ENCODE data around the gene HSD17B14. TPM values are rescaled to one million over a fixed set of nuclear protein-coding genes. Genes with fewer than 3 reads are reported as not detected.
A peak's percentile ranks its signal among the peaks of the same experiment; 100 is the strongest.

Gene HSD17B14
- total and polyA plus RNA-seq, 9 of the 15 experiments (the other 6 are each of a cell fraction or from before 2014, with no cell fraction given) = 0.16 TPM; not detected in 8

DNA sequence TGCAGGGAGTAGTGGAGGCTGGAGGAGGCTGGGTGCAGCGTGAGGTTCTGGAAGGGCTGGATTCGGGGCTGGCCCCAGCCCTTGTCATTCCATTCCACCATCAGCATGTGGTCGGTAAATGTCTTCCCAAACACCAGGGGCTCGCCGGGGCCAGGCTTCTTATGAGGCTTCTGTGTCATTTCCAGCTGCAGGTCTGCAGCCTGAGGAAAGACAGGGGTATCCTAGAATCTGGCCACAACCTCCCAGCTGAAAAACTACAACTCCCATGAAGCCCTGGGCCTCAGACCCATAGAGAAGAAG, 29.8 kb downstream of the HSD17B14 start (continued):
- TF ChIP-seq, protein P1, sequence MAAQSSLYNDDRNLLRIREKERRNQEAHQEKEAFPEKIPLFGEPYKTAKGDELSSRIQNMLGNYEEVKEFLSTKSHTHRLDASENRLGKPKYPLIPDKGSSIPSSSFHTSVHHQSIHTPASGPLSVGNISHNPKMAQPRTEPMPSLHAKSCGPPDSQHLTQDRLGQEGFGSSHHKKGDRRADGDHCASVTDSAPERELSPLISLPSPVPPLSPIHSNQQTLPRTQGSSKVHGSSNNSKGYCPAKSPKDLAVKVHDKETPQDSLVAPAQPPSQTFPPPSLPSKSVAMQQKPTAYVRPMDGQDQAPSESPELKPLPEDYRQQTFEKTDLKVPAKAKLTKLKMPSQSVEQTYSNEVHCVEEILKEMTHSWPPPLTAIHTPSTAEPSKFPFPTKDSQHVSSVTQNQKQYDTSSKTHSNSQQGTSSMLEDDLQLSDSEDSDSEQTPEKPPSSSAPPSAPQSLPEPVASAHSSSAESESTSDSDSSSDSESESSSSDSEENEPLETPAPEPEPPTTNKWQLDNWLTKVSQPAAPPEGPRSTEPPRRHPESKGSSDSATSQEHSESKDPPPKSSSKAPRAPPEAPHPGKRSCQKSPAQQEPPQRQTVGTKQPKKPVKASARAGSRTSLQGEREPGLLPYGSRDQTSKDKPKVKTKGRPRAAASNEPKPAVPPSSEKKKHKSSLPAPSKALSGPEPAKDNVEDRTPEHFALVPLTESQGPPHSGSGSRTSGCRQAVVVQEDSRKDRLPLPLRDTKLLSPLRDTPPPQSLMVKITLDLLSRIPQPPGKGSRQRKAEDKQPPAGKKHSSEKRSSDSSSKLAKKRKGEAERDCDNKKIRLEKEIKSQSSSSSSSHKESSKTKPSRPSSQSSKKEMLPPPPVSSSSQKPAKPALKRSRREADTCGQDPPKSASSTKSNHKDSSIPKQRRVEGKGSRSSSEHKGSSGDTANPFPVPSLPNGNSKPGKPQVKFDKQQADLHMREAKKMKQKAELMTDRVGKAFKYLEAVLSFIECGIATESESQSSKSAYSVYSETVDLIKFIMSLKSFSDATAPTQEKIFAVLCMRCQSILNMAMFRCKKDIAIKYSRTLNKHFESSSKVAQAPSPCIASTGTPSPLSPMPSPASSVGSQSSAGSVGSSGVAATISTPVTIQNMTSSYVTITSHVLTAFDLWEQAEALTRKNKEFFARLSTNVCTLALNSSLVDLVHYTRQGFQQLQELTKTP (IDR thresholded peaks at IDR 0.05; ENCODE audit: low read depth in 1 of 2, partially characterized antibody in 2 of 2) = peak in 1 of 2 experiments; percentile 99
- no peak for TF ChIP-seq SIN3A (IDR thresholded peaks at IDR 0.05; ENCODE audit: borderline replicate concordance in 2 of 2, control insufficient read depth in 1 of 2, low read depth in 2 of 2, low read length in 2 of 2)
- no peak; the same call in 1 of the 2 replicates for TF ChIP-seq RBFOX2 (IDR thresholded peaks at IDR 0.05; ENCODE audit: low read depth, low read length)
- TF ChIP-seq GATAD2A (IDR thresholded peaks at IDR 0.05) = no peak
- TF ChIP-seq, protein P2, sequence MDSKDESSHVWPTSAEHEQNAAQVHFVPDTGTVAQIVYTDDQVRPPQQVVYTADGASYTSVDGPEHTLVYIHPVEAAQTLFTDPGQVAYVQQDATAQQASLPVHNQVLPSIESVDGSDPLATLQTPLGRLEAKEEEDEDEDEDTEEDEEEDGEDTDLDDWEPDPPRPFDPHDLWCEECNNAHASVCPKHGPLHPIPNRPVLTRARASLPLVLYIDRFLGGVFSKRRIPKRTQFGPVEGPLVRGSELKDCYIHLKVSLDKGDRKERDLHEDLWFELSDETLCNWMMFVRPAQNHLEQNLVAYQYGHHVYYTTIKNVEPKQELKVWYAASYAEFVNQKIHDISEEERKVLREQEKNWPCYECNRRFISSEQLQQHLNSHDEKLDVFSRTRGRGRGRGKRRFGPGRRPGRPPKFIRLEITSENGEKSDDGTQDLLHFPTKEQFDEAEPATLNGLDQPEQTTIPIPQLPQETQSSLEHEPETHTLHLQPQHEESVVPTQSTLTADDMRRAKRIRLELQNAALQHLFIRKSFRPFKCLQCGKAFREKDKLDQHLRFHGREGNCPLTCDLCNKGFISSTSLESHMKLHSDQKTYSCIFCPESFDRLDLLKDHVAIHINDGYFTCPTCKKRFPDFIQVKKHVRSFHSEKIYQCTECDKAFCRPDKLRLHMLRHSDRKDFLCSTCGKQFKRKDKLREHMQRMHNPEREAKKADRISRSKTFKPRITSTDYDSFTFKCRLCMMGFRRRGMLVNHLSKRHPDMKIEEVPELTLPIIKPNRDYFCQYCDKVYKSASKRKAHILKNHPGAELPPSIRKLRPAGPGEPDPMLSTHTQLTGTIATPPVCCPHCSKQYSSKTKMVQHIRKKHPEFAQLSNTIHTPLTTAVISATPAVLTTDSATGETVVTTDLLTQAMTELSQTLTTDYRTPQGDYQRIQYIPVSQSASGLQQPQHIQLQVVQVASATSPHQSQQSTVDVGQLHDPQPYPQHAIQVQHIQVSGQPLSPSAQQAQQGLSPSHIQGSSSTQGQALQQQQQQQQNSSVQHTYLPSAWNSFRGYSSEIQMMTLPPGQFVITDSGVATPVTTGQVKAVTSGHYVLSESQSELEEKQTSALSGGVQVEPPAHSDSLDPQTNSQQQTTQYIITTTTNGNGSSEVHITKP (IDR thresholded peaks at IDR 0.05; ENCODE audit: partially characterized antibody) = no peak
- TF ChIP-seq, protein P3, sequence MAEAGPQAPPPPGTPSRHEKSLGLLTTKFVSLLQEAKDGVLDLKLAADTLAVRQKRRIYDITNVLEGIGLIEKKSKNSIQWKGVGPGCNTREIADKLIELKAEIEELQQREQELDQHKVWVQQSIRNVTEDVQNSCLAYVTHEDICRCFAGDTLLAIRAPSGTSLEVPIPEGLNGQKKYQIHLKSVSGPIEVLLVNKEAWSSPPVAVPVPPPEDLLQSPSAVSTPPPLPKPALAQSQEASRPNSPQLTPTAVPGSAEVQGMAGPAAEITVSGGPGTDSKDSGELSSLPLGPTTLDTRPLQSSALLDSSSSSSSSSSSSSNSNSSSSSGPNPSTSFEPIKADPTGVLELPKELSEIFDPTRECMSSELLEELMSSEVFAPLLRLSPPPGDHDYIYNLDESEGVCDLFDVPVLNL (CRISPR knock-in tag; IDR thresholded peaks at IDR 0.05; ENCODE audit: low read depth) = no peak
- TF ChIP-seq KDM5B (IDR thresholded peaks at IDR 0.05; ENCODE audit: insufficient replicate concordance, low read depth, low read length) = no peak
- no peak for TF ChIP-seq SRSF1 (IDR thresholded peaks at IDR 0.05; ENCODE audit: low read depth, low read length)
- 0 out of 2 replicates have a peak, but pooled peaks have one; percentile 11 for TF ChIP-seq ZFX (CRISPR knock-in tag; IDR thresholded peaks at IDR 0.05)
- 0 out of 2 replicates have a peak, but pooled peaks have one; percentile 67 for TF ChIP-seq ZNF197 (CRISPR knock-in tag; IDR thresholded peaks at IDR 0.05; ENCODE audit: low read depth)
- TF ChIP-seq, protein P4, sequence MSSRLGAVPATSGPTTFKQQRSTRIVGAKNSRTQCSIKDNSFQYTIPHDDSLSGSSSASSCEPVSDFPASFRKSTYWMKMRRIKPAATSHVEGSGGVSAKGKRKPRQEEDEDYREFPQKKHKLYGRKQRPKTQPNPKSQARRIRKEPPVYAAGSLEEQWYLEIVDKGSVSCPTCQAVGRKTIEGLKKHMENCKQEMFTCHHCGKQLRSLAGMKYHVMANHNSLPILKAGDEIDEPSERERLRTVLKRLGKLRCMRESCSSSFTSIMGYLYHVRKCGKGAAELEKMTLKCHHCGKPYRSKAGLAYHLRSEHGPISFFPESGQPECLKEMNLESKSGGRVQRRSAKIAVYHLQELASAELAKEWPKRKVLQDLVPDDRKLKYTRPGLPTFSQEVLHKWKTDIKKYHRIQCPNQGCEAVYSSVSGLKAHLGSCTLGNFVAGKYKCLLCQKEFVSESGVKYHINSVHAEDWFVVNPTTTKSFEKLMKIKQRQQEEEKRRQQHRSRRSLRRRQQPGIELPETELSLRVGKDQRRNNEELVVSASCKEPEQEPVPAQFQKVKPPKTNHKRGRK (tag; IDR thresholded peaks at IDR 0.05) = no peak
- no peak for TF ChIP-seq CBX3 (IDR thresholded peaks at IDR 0.05; ENCODE audit: borderline replicate concordance in 1 of 2, low read length in 2 of 2)
- TF ChIP-seq, protein P5, sequence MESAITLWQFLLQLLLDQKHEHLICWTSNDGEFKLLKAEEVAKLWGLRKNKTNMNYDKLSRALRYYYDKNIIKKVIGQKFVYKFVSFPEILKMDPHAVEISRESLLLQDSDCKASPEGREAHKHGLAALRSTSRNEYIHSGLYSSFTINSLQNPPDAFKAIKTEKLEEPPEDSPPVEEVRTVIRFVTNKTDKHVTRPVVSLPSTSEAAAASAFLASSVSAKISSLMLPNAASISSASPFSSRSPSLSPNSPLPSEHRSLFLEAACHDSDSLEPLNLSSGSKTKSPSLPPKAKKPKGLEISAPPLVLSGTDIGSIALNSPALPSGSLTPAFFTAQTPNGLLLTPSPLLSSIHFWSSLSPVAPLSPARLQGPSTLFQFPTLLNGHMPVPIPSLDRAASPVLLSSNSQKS (CRISPR knock-in tag; IDR thresholded peaks at IDR 0.05) = no peak
- no peak for TF ChIP-seq NR1H2 (CRISPR knock-in tag; IDR thresholded peaks at IDR 0.05)

All from K562 (cell line).